SIG-M5 treated with dmso at 0.1 percent for 504 hours (cell line): ENCODE results near the gene CT45A2.
"Not testable (repeated sequence)": the region's sequence is repeated elsewhere in the genome, so short reads cannot be mapped to it uniquely, and the experiment has no call there.

ENCODE experiments used
- DNase-seq: peaks from one replicate; lab custom pipeline; 2025; ENCODE audit not compliant: unreplicated experiment; lab: John Stamatoyannopoulos, UW

Gene CT45A2, protein sequence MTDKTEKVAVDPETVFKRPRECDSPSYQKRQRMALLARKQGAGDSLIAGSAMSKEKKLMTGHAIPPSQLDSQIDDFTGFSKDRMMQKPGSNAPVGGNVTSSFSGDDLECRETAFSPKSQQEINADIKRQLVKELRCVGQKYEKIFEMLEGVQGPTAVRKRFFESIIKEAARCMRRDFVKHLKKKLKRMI

DNA sequence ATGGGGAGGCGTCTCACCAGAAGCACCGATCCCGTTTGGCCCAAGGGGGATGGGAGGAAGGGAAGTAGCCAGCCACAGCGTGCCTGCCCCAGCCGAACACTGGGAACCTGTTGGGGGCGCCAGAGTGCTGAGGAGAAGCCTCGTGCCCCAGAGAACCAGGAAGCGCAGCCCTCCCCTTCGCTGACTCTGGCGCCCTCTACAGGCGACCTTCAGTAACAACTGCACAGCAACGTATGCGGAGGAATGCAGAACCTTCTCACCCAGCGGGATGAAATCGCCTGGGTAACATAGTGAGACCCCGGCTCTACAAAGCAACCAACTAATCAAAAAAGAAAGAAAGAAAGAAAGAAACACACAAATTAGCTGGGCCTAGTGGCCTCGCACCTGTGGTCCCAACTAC is at the start of gene CT45A2:
TSS of gene CT45A2 (minus strand) at position 101 of the 400 bp plus-strand sequence. CDS start 3,747 bp downstream, outside the sequence.
- not testable (repeated sequence) for DNase-seq

DNA sequence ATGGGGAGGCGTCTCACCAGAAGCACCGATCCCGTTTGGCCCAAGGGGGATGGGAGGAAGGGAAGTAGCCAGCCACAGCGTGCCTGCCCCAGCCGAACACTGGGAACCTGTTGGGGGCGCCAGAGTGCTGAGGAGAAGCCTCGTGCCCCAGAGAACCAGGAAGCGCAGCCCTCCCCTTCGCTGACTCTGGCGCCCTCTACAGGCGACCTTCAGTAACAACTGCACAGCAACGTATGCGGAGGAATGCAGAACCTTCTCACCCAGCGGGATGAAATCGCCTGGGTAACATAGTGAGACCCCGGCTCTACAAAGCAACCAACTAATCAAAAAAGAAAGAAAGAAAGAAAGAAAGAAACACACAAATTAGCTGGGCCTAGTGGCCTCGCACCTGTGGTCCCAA is 34.6 kb upstream of the CT45A2 start, which contains the start of gene CT45A8:
TSS of gene CT45A8 (minus strand) at position 101 of the 400 bp plus-strand sequence. CDS start 3,755 bp downstream, outside the sequence.
- not testable (repeated sequence) for DNase-seq

- not testable (repeated sequence) for DNase-seq
Observed at GRCh38 chrX:135837180-135837579, 17.4 kb upstream of the CT45A2 start, which contains the start of gene CT45A7. CT45A7 (minus strand) TSS chrX:135837280; CDS start chrX:135833533, 3,747 bp downstream.

DNA sequence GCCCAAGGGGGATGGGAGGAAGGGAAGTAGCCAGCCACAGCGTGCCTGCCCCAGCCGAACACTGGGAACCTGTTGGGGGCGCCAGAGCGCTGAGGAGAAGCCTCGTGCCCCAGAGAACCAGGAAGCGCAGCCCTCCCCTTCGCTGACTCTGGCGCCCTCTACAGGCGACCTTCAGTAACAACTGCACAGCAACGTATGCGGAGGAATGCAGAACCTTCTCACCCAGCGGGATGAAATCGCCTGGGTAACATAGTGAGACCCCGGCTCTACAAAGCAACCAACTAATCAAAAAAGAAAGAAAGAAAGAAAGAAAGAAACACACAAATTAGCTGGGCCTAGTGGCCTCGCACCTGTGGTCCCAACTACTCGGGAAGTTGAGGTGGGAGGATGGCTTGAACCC is 17.1 kb downstream of the CT45A2 start, which contains the start of gene CT45A6:
TSS of gene CT45A6 (minus strand) at position 101 of the 400 bp plus-strand sequence. CDS start 3,794 bp downstream, outside the sequence.
- DNase-seq, result not testable (repeated sequence)

DNA sequence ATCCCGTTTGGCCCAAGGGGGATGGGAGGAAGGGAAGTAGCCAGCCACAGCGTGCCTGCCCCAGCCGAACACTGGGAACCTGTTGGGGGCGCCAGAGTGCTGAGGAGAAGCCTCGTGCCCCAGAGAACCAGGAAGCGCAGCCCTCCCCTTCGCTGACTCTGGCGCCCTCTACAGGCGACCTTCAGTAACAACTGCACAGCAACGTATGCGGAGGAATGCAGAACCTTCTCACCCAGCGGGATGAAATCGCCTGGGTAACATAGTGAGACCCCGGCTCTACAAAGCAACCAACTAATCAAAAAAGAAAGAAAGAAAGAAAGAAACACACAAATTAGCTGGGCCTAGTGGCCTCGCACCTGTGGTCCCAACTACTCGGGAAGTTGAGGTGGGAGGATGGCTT is 34.4 kb downstream of the CT45A2 start, which contains the start of gene CT45A5:
TSS of gene CT45A5 (minus strand) at position 101 of the 400 bp plus-strand sequence. CDS start 3,774 bp downstream, outside the sequence.
- not testable (repeated sequence) for DNase-seq

DNA sequence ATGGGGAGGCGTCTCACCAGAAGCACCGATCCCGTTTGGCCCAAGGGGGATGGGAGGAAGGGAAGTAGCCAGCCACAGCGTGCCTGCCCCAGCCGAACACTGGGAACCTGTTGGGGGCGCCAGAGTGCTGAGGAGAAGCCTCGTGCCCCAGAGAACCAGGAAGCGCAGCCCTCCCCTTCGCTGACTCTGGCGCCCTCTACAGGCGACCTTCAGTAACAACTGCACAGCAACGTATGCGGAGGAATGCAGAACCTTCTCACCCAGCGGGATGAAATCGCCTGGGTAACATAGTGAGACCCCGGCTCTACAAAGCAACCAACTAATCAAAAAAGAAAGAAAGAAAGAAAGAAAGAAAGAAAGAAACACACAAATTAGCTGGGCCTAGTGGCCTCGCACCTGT is 51.7 kb downstream of the CT45A2 start, which contains the start of gene CT45A3:
TSS of gene CT45A3 (minus strand) at position 101 of the 400 bp plus-strand sequence. CDS start 3,747 bp downstream, outside the sequence.
- not testable (repeated sequence) for DNase-seq
